Right lobe of liver (tissue), 4 donors: ENCODE measurements around the gene ZNF488.

Experiments
- POLR2A ChIP-seq: fragments of 450-650 bp; IDR thresholded peaks from one replicate; pipeline ENCODE4 v1.6.1; 2017; ENCODE audit warnings: antibody characterized with exemption, mild to moderate bottlenecking
- TF ChIP-seq, protein P1 (sequence below), 4 donors: fragments of 200-600 bp in 3 of 4; fragments of 450-650 bp in 1 of 4; IDR thresholded peaks; one replicate each; pipeline versions ENCODE4 v1.5.1 to v1.8.0; 2016 to 2022; ENCODE audit warnings: antibody characterized with exemption in 4 of 4, mild to moderate bottlenecking in 2 of 4
- donor health status: DM: no; HTN: no; CAD: no.
- donor health status: DM: no; HTN: no; CAD: no.
- donor health status: DM: no; HTN: yes; CAD: no.

DNA sequence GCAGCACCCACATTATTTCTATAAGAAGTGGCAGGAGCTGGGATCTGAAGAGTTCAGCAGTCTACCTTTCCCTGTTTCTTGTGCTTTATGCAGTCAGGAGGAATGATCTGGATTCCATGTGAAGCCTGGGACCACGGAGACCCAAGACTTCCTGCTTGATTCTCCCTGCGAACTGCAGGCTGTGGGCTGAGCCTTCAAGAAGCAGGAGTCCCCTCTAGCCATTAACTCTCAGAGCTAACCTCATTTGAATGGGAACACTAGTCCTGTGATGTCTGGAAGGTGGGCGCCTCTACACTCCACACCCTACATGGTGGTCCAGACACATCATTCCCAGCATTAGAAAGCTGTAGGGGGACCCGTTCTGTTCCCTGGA lies 36.8 kb downstream of the ZNF488 start:
- TF ChIP-seq, protein P1, sequence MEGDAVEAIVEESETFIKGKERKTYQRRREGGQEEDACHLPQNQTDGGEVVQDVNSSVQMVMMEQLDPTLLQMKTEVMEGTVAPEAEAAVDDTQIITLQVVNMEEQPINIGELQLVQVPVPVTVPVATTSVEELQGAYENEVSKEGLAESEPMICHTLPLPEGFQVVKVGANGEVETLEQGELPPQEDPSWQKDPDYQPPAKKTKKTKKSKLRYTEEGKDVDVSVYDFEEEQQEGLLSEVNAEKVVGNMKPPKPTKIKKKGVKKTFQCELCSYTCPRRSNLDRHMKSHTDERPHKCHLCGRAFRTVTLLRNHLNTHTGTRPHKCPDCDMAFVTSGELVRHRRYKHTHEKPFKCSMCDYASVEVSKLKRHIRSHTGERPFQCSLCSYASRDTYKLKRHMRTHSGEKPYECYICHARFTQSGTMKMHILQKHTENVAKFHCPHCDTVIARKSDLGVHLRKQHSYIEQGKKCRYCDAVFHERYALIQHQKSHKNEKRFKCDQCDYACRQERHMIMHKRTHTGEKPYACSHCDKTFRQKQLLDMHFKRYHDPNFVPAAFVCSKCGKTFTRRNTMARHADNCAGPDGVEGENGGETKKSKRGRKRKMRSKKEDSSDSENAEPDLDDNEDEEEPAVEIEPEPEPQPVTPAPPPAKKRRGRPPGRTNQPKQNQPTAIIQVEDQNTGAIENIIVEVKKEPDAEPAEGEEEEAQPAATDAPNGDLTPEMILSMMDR (IDR thresholded peaks at IDR 0.05) = no peak
- TF ChIP-seq POLR2A = no peak
